HepG2 (cell line): ENCODE measurements around the gene CDC23. TPM values are rescaled to one million over a fixed set of nuclear protein-coding genes. Genes with fewer than 3 reads are reported as not detected.
"Not testable (repeated sequence)": the region's sequence is repeated elsewhere in the genome, so short reads cannot be mapped to it uniquely, and the experiment has no call there.

Experiments
- ATAC-seq: fragments of 200-7000 bp; cut with Tn5 transposase; 3 replicates; pipeline ENCODE4 v1.9.1; 2020; ENCODE audit warnings: mild to moderate bottlenecking, moderate library complexity
- BruUV-seq: library from RNA; stranded (reverse); fragments of 400-500 nt; replicated peaks from 2 replicates; lab custom pipeline; 2021; lab: Mats Ljungman, UMichigan
- CTCF ChIA-PET: fragments of 300-600 bp; formaldehyde crosslinking; extraction: SDS; loops from one replicate; lab custom pipeline; 2021; ENCODE audit warnings: low total read pairs, inconsistent platforms, low intra/inter-chr PET ratio; lab: Yijun Ruan, JAX
- POLR2A ChIA-PET: fragments of 350-600 bp; sonication (Branson Sonifier 250); formaldehyde crosslinking; loops from one replicate; lab custom pipeline; 2020; ENCODE audit warnings: antibody characterized with exemption, inconsistent platforms; lab: Yijun Ruan, JAX
- DNase-seq: peaks from one replicate; pipeline ENCODE4 v3.0.0-alpha.2; 2015; ENCODE audit warnings: low spot score
- FAIRE-seq: peaks from 3 replicates; lab custom pipeline; 2011; peaks lifted over from hg19 to GRCh38; lab: Jason Lieb, UNC
- H2AFZ ChIP-seq: one replicate; pipeline ENCODE4 v1.6.1; 2011; ENCODE audit warnings: low read length, inconsistent platforms
- H3K27ac ChIP-seq: fragments of 300-600 bp; 3 replicates; pipeline ENCODE4 v1.8.0; 2011; ENCODE audit warnings: mixed run types, mild to moderate bottlenecking, mixed read lengths, low read length, inconsistent platforms; ENCODE audit not compliant: insufficient read depth; ENCODE audit errors: extremely low read length
- H3K27me3 ChIP-seq, 2 experiments: fragments of 200-600 bp in 1 of 2; 2 replicates in 1 of 2; 3 replicates in 1 of 2; pipeline versions ENCODE4 v1.6.0 to v1.8.0; 2011; ENCODE audit warnings: low read length in 2 of 2, mild to moderate bottlenecking in 2 of 2, moderate library complexity in 2 of 2, inconsistent platforms in 1 of 2; ENCODE audit not compliant: insufficient read depth in 2 of 2, control insufficient read depth in 1 of 2
- H3K36me3 ChIP-seq, 2 experiments: fragments of 200-600 bp in 1 of 2; replicated peaks in 1 of 2; 2 replicates in 1 of 2; 3 replicates in 1 of 2; pipeline versions ENCODE4 v1.5.1 to v1.8.0; 2011; ENCODE audit warnings: low read length in 2 of 2, inconsistent platforms in 1 of 2; ENCODE audit not compliant: insufficient read depth in 2 of 2, control insufficient read depth in 1 of 2
- H3K4me1 ChIP-seq: 2 replicates; pipeline ENCODE4 v1.5.1; 2012; ENCODE audit warnings: low read length, inconsistent platforms; ENCODE audit not compliant: insufficient read depth
- H3K4me2 ChIP-seq: 2 replicates; pipeline ENCODE4 v1.6.0; 2011; ENCODE audit warnings: low read depth, low read length, inconsistent platforms
- H3K4me3 ChIP-seq, 3 experiments: fragments of 200-600 bp in 1 of 3; sonication (generic), shearing (Covaris generic) in 1 of 3; replicated peaks in 1 of 3; 2 replicates each; pipeline ENCODE4 v1.5.1; 2011 to 2016; ENCODE audit warnings: low read length in 3 of 3, inconsistent platforms in 2 of 3, low read depth in 2 of 3, mild to moderate bottlenecking in 2 of 3, control low read depth in 1 of 3, mixed read lengths in 1 of 3; ENCODE audit not compliant: insufficient read depth in 1 of 3
- H3K79me2 ChIP-seq: one replicate; pipeline ENCODE4 v1.6.1; 2011; ENCODE audit warnings: low read length, inconsistent platforms; ENCODE audit not compliant: insufficient read depth
- H3K9ac ChIP-seq: 2 replicates; pipeline ENCODE4 v1.6.0; 2011; ENCODE audit warnings: mild to moderate bottlenecking, low read depth, low read length, inconsistent platforms; ENCODE audit not compliant: insufficient read depth
- H3K9me3 ChIP-seq: 2 replicates; pipeline ENCODE4 v1.5.1; 2012; ENCODE audit warnings: mild to moderate bottlenecking, low read length
- H4K20me1 ChIP-seq: 2 replicates; pipeline ENCODE4 v1.6.0; 2011; ENCODE audit warnings: inconsistent platforms, mild to moderate bottlenecking, low read length, moderate library complexity; ENCODE audit not compliant: insufficient read depth
- GPBP1L1 ChIP-seq: sonication (generic); formaldehyde crosslinking; IDR thresholded peaks from 2 replicates; pipeline ENCODE4 v1.5.0; 2020; ENCODE audit warnings: mild to moderate bottlenecking, missing genetic modification reagents
- KDM3A ChIP-seq: IDR thresholded peaks from 2 replicates; pipeline ENCODE4 v1.6.1; 2018; ENCODE audit warnings: low read depth, missing compliant biosample characterization
- MIER3 ChIP-seq: IDR thresholded peaks from 2 replicates; pipeline ENCODE4 v1.6.1; 2016; ENCODE audit warnings: missing compliant biosample characterization, borderline replicate concordance
- ZNF383 ChIP-seq: sonication (generic); formaldehyde crosslinking; IDR thresholded peaks from 2 replicates; pipeline ENCODE4 v1.4.0; 2020; ENCODE audit warnings: missing genetic modification reagents, mild to moderate bottlenecking, borderline replicate concordance
- ZNF513 ChIP-seq: sonication (generic); formaldehyde crosslinking; conservative IDR thresholded peaks from 2 replicates; pipeline ENCODE4 v1.5.0; 2020; ENCODE audit warnings: missing genetic modification reagents
- WGBS: methylation state at CpG from one replicate; pipeline ENCODE4 v1.1.6; 2017; ENCODE audit warnings: low lambda C conversion rate; 5-methylcytosine and 5-hydroxymethylcytosine counted together
- in situ Hi-C: cut with HindIII; loops from 2 replicates; pipeline ENCODE4 v1.10.0; 2017; ENCODE audit warnings: low pct_unique_long_range_greater_than_20kb; ENCODE audit not compliant: extremely low pct_ligation_motif_present
- intact Hi-C: fragments of 100-400 bp; cut with micrococcal nuclease; formaldehyde crosslinking; loops from one replicate; pipeline ENCODE4 v1.10.0; 2022; ENCODE audit not compliant: unreplicated experiment
- polyA plus RNA-seq, 8 experiments: library from polyadenylated mRNA; depleted of rRNA in 3 of 8; stranded (reverse) in 7 of 8; unstranded in 1 of 8; fragments of >200 nt; fragmentation: Illumina TruSeq in 4 of 8; extraction: Trizol in 4 of 8; gene quantifications; 2 replicates each; pipeline versions ENCODE4 v1.2.1 to v1.2.3, GENCODE V29; 2011 to 2016; ENCODE audit warnings: low read depth in 4 of 8, missing spikeins in 1 of 8, mixed read lengths in 1 of 8; ENCODE audit not compliant: insufficient read depth in 1 of 8
- total RNA-seq, 5 experiments: library from RNA; depleted of rRNA; stranded (reverse); fragments of >200 nt; fragmentation: Illumina TruSeq; extraction: Trizol; gene quantifications; 2 replicates each; pipeline ENCODE4 v1.2.3, GENCODE V29; 2016; ENCODE audit warnings: low read depth in 1 of 5
- TF ChIP-seq, protein P1 (sequence below): sonication (generic); formaldehyde crosslinking; IDR thresholded peaks from 2 replicates; pipeline ENCODE4 v1.9.0; 2021; ENCODE audit warnings: missing genetic modification reagents, borderline replicate concordance

The CDC23 gene
- total and polyA plus RNA-seq, 2 of the 13 experiments (the other 11 are each of a cell fraction or from before 2014, with no cell fraction given) = 38.3 to 47.7 TPM

DNA sequence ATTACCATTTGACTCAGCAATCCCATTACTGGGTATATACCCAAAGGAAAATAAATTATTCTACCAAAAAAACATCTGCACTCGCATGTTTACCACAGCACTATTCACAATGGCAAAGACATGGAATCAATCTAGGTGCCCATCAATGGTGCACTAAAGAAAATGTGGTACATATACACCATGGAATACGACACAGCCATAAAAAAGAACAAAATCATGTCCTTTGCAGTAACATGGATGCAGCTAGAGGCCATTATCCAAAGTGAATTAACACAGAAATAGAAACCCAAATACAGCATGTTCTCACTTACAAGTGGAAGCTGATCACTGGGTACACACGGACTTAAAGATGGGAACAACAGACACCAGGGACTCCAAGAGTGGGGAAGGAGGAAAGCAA lies 2.1 kb downstream of the CDC23 start:
- Histone ChIP-seq H3K4me3 (no peak overlapping the region), H3K9me3 (no peaks in the 10 kb centered on the region), H3K27me3 (no peaks in the 10 kb centered on the region; a peak in 1 of 5 replicates), H3K4me2 (peak overlapping the region; percentile 67; the same call in 1 of the 2 replicates), H3K36me3 (peaks cover 5 to 17% of the 10 kb centered on the region in 2 experiments), H4K20me1 (no peaks in the 10 kb centered on the region), H3K9ac (no peak overlapping the region), H2AFZ (no peak overlapping the region), H3K79me2 (peaks cover 39% of the 10 kb centered on the region), H3K4me1 (peaks cover 20% of the 10 kb centered on the region), H3K27ac (no peak overlapping the region)
- intact Hi-C loops (no loop called here), in situ Hi-C loops (no loop called here)
- ChIA-PET POLR2A (no interaction called here), CTCF (no interaction called here)
- ATAC-seq = no peak
- 89% methylated on average over 3 of the region's 3 CpGs for WGBS
- TF ChIP-seq ZNF383 = no peak
- FAIRE-seq = no peak
- no TSS peak for BruUV-seq
- DNase-seq = no peak

DNA sequence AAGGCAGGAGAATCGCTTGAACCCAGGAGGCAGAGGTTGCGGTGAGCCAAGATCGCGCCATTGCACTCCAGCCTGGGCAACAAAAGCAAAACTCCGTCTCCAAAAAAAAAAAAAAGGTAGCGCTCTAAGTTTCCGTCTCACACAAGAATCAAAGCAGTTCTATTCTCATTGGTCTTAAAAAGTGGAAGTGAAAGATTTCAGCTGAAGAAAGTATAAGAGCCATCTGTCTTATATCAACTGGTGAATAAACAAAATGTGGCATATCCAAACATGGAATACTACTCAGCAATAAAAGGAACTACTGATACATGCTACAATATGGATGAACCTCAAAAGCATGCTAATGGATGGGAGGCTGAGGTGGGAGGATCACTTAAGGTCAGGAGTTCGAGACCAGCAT lies 19.3 kb downstream of the CDC23 start:
- H3K9ac ChIP-seq, BruUV-seq, POLR2A ChIA-PET, FAIRE-seq, H3K9me3 ChIP-seq, H3K27me3 ChIP-seq, DNase-seq, H2AFZ ChIP-seq, H3K4me2 ChIP-seq, intact Hi-C loops, H3K79me2 ChIP-seq, H3K4me1 ChIP-seq, CTCF ChIA-PET, H3K4me3 ChIP-seq, ATAC-seq, H4K20me1 ChIP-seq, H3K27ac ChIP-seq: not testable (repeated sequence)
- H3K36me3 ChIP-seq = peaks cover 13 to 64% of the 10 kb centered on the region in 2 experiments
- in situ Hi-C loops = loop anchor here (25.0 kb wide), 1 partner anchor 218 kb away; no protein-coding TSS in a partner anchor
- WGBS = 98% methylated on average over 8 of the region's 8 CpGs

- Histone ChIP-seq H3K79me2 (no peaks in the 10 kb centered on the region), H3K9me3 (no peaks in the 10 kb centered on the region), H3K36me3 (peaks cover 18 to 66% of the 10 kb centered on the region in 2 experiments), H3K4me2 (no peak overlapping the region), H3K9ac (no peak overlapping the region), H3K27me3 (no peaks in the 10 kb centered on the region), H3K4me3 (no peak overlapping the region), H2AFZ (no peak overlapping the region), H4K20me1 (no peaks in the 10 kb centered on the region), H3K27ac (no peak overlapping the region), H3K4me1 (no peaks in the 10 kb centered on the region)
- WGBS = 96% methylated on average over 3 of the region's 3 CpGs
- ChIA-PET POLR2A (no interaction called here), CTCF (no interaction called here)
- DNase-seq = no peak
- no peak for ATAC-seq
- in situ Hi-C loops = loop anchor here (25.0 kb wide), 1 partner anchor 219 kb away; no protein-coding TSS in a partner anchor
- no peak for TF ChIP-seq KDM3A (CRISPR knock-in tag)
- no peak for TF ChIP-seq GPBP1L1 (CRISPR knock-in tag)
- TF ChIP-seq, protein P1, sequence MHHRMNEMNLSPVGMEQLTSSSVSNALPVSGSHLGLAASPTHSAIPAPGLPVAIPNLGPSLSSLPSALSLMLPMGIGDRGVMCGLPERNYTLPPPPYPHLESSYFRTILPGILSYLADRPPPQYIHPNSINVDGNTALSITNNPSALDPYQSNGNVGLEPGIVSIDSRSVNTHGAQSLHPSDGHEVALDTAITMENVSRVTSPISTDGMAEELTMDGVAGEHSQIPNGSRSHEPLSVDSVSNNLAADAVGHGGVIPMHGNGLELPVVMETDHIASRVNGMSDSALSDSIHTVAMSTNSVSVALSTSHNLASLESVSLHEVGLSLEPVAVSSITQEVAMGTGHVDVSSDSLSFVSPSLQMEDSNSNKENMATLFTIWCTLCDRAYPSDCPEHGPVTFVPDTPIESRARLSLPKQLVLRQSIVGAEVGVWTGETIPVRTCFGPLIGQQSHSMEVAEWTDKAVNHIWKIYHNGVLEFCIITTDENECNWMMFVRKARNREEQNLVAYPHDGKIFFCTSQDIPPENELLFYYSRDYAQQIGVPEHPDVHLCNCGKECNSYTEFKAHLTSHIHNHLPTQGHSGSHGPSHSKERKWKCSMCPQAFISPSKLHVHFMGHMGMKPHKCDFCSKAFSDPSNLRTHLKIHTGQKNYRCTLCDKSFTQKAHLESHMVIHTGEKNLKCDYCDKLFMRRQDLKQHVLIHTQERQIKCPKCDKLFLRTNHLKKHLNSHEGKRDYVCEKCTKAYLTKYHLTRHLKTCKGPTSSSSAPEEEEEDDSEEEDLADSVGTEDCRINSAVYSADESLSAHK (CRISPR knock-in tag) = no peak
- TF ChIP-seq MIER3 (CRISPR knock-in tag) = no peak
- no peak for TF ChIP-seq ZNF513 (CRISPR knock-in tag)
- FAIRE-seq = no peak
- intact Hi-C loops = no loop called here
- no TSS peak for BruUV-seq
Measured at GRCh38 chr5:138192826-138193225, 20.3 kb downstream of the CDC23 start.
